HS-27A (cell line): ENCODE data around the gene SRRM2.

ENCODE experiments used
- DNase-seq: peaks from one replicate; pipeline ENCODE4 v3.0.0-alpha.2; 2012; ENCODE audit warnings: low read depth, missing footprints

Gene SRRM2

DNA sequence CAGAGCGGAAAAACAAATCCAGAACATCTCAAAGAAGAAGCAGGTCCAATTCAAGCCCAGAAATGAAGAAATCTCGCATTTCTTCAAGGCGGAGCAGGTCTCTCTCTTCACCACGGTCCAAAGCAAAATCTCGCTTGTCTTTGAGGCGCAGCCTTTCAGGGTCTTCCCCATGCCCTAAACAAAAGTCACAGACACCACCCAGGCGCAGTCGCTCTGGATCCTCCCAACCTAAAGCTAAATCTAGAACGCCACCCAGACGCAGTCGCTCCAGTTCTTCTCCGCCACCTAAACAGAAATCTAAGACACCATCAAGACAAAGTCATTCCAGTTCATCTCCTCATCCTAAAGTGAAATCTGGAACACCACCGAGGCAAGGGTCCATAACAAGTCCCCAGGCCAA lies 10.3 kb downstream of the SRRM2 start:
- DNase-seq, result no peak

DNA sequence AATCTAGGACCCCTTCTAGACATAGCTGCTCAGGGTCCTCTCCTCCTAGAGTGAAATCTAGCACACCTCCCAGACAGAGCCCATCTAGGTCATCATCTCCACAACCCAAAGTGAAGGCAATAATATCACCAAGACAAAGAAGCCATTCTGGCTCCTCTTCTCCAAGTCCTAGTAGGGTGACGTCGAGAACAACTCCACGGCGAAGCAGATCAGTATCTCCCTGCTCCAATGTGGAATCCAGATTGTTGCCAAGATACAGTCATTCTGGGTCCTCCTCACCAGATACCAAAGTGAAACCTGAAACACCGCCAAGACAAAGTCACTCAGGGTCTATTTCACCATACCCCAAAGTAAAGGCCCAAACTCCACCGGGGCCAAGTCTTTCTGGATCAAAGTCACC lies 10.7 kb downstream of the SRRM2 start:
- no peak for DNase-seq

DNA sequence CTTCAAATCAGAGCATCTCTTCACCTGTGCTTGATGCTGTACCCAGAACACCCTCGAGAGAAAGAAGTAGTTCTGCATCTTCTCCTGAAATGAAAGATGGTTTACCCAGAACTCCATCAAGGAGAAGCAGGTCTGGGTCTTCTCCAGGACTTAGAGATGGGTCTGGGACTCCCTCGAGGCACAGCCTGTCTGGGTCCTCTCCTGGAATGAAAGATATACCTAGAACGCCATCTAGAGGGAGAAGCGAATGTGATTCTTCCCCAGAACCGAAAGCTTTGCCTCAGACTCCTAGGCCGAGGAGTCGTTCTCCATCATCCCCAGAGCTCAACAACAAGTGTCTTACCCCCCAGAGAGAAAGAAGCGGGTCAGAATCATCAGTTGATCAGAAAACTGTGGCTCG lies 12.3 kb downstream of the SRRM2 start:
- no peak for DNase-seq

DNA sequence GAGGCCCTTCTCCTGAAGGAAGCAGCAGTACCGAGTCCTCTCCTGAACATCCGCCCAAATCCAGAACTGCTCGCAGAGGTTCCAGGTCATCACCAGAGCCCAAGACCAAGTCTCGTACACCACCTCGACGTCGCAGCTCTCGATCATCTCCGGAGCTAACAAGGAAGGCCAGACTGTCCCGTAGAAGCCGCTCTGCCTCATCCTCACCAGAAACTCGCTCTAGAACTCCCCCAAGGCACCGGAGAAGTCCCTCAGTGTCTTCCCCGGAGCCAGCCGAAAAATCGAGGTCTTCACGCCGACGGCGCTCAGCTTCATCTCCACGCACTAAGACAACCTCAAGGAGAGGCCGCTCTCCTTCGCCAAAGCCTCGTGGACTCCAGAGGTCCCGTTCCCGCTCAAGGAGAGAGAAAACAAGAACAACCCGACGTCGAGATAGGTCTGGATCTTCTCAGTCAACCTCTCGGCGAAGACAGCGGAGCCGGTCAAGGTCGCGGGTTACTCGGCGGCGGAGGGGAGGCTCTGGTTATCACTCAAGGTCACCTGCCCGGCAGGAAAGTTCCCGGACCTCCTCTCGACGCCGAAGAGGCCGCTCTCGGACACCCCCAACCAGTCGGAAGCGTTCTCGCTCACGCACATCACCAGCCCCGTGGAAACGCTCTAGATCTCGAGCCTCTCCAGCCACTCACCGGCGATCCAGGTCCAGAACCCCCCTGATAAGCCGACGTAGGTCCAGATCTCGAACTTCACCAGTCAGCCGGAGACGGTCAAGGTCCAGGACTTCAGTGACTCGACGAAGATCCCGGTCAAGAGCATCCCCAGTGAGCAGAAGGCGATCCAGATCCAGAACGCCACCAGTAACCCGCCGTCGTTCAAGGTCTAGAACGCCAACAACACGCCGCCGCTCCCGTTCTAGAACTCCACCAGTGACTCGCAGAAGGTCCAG lies 13.3 kb downstream of the SRRM2 start:
- DNase-seq, result no peak

DNA sequence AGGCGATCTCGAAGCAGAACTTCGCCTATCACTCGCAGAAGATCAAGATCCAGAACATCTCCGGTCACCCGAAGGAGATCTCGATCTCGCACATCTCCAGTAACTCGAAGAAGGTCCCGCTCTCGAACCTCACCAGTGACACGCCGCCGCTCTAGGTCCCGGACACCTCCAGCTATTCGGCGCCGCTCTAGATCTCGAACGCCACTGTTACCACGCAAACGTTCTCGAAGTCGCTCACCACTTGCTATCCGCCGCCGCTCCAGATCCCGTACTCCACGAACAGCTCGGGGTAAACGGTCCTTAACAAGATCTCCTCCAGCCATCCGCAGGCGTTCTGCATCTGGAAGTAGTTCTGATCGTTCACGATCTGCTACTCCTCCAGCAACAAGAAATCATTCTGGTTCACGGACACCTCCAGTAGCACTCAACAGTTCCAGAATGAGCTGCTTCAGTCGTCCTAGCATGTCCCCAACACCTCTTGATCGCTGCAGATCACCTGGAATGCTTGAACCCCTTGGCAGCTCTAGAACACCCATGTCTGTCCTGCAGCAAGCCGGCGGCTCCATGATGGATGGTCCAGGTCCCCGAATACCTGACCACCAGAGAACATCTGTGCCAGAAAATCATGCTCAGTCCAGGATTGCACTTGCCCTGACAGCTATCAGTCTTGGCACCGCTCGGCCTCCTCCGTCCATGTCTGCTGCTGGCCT lies 14.1 kb downstream of the SRRM2 start:
- no peak for DNase-seq

DNA sequence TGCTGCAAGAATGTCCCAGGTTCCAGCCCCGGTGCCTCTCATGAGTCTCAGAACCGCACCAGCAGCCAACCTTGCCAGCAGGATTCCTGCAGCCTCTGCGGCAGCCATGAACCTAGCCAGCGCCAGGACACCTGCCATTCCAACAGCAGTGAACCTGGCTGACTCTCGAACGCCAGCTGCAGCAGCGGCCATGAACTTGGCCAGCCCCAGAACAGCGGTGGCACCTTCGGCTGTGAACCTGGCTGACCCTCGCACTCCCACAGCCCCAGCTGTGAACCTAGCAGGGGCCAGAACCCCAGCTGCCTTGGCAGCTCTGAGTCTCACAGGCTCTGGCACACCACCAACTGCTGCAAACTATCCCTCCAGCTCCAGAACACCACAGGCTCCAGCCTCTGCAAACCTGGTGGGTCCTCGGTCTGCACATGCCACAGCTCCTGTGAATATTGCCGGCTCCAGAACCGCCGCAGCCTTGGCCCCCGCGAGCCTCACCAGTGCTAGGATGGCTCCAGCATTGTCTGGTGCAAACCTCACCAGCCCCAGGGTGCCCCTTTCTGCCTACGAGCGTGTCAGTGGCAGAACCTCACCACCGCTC lies 14.8 kb downstream of the SRRM2 start:
- DNase-seq, result no peak

DNA sequence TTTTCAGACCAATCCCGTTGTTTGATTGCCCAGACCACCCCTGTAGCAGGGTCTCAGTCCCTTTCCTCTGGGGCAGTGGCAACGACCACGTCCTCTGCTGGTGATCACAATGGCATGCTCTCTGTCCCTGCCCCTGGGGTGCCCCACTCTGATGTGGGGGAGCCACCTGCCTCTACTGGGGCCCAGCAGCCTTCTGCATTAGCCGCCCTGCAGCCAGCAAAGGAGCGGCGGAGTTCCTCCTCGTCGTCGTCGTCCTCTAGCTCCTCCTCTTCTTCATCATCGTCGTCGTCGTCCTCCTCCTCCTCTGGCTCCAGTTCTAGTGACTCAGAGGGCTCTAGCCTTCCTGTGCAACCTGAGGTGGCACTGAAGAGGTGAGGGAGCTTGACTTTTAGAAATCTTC lies 15.5 kb downstream of the SRRM2 start:
- DNase-seq, result no peak

DNA sequence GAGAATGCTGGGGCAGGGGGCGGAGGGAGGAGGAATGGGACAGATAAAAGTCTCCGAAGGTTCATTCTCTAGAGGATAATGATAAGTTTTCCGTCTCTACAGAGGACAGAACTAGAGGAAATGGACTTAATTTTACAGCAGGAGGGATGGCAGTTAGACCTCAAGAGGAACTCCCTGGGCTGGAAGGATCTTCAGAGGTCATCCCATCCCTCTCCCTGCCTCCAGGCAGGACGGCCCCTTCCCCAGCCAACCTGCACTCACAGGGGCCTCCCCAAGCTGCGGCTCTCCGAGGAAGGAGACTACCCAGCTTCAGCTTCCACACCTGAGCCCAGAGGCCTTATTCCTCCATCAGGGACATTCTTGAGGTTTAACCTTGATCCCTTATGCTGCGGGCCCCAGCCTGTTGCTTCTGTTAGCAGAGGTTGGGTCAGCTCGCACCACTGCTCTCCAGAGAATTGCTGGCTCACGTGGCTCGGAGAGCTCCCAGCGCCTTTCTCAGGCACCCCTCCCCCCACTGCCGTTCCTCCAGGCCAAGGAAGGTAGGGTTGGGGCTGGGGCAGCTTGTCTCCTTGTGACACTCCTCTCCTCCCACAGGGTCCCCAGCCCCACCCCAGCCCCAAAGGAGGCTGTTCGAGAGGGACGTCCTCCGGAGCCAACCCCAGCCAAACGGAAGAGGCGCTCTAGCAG lies 16.1 kb downstream of the SRRM2 start:
- no peak for DNase-seq

DNA sequence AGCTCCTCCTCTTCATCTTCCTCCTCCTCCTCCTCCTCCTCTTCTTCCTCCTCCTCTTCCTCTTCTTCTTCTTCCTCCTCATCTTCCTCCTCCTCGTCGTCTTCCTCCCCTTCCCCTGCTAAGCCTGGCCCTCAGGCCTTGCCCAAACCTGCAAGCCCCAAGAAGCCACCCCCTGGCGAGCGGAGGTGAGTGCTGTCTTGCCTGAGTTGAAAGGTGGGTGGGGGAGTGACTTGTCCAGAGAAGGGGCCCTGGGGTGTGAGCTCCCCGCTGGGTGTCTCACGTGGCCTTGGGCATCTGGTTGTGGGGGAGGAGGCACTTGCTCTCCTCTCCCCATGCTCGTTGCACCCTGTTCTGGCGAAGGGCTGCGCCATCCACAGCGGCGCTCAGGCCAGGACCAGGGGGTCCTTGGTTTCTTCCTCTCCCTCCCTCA lies 16.7 kb downstream of the SRRM2 start:
- no peak for DNase-seq

DNA sequence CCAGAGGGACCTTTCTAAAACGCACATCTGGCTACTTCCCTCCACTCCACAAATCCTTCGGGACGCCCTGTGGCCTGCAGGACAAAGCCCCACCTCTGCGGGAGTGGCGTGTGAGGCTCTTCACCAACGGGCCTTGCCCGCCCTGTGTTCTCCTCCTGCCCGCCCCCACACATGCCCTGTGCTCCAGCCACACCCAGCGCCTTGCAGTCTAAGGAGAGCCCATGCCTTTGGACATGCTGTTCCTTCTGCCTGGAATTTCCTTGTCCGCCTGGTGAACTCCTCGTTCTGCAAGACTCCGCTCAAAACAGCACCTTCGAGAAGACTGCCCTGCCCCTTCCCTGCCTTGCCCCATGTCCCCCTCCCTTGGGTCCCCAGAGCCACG lies 17.2 kb downstream of the SRRM2 start:
- DNase-seq, result no peak

DNA sequence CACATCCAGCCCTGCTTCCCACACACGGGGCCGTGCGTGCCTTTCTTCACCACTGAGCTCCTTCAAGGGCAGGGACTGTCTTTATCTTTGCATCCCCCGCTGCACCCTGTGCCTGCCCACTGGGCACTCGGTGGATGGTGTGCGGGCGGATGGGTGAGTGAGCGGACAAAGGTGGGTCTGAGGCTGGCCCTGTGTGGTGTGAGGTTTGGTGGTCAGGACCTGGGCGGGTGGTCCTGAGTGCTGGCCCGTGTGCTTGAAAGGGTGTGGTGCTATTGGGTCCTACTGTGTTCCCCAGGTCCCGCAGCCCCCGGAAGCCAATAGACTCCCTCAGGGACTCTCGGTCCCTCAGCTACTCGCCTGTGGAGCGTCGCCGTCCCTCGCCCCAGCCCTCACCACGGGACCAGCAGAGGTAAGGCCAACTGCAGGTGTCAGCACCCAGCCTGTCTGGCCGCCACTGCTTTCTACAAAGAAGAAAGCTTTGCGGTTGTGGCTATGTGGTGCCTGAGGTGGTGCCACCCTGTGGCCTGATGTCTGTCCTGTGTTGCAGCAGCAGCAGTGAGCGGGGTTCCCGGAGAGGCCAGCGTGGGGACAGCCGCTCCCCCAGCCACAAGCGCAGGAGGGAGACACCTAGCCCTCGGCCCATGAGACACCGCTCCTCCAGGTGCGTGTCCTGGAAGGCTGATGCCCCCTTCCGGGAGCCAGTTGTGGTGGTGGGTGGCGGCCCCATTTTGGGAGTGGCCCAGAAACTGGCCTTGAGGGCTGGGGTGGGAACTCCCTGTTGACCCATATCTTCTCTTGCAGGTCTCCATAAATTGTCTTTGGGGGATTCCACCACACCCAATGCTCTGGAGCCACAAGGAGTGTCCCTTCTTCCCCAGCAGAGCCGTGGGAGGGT lies 17.9 kb downstream of the SRRM2 start:
- no peak for DNase-seq

DNA sequence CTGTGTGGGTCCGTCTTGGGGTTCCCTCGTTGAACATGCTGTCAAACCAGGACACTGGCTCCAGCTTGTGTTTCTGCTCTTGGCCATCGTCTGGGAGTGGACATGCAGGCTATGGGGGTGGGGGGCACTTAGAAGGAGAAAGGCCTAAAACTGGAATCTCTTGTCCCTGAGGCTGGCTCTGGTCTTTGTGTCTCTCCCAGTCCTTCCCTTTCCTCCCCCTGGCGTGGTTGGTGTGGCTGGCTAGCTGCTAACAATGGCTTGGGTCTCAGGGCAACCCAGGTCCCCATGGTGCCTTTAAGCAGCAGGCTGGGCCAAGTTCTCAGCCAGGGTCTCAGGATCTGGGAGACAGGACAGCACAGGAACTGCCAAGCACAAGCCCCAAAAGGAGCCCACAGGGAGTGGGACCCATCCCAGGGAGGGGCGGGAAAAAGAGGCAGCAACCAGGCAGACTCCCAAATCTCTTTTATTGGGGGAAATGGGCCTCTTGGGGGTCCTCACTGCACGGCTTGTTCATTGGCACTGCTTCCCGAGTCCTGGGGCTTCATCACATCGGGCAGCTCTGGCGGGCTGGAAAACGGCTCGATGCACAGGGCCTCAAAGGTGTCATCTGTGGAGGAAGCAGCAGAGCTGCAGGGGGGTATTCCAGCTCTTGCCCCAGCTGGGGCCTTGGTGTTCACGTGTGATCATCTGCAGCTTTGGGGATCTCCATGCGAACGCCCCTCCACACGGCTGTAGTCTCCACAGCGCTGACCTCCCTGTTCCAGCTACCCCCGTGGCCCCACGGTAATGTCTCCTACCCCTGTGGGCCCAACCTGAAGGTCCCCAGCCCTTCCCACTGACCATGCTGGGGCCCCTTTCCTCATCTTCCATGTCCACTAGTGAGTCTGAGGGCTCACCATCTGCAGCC lies 19.3 kb downstream of the SRRM2 start:
- DNase-seq, result no peak

DNA sequence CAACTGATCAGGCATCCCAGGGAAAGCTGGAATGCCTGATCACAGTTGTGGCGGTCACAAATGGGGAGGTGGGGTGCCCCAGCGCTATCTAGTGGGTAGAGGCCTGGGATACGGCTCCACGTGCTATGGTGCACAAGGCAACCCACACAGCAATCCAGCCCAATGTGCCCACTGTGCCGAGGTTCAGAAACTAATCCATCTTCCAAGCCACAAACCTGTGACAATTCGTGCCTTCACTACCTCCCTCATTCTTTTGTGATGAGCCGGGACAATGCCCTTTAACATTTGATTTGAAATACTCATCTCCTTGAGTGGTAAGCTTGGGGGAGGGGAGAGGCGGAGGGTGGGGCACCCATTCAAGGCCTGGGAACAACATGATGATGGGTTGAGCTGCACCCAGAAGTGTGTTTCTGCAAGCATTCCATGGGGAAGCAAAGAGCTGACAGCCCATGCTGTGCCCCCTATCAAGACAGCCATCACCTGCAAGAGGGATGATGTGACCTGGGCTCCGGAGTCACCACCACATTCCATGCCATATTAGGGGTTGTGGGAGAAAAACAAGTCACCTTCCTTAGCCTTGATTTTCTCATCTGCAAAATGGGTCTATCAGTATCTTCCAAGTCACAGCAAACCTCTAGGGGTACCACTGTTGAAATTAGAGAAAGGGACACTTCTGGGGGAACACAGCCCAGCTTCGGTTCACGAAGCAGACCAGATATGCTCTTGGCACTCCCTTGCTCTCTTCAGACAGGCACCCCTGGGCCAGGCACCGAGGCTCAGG lies 20.9 kb downstream of the SRRM2 start:
- DNase-seq, result no peak

DNA sequence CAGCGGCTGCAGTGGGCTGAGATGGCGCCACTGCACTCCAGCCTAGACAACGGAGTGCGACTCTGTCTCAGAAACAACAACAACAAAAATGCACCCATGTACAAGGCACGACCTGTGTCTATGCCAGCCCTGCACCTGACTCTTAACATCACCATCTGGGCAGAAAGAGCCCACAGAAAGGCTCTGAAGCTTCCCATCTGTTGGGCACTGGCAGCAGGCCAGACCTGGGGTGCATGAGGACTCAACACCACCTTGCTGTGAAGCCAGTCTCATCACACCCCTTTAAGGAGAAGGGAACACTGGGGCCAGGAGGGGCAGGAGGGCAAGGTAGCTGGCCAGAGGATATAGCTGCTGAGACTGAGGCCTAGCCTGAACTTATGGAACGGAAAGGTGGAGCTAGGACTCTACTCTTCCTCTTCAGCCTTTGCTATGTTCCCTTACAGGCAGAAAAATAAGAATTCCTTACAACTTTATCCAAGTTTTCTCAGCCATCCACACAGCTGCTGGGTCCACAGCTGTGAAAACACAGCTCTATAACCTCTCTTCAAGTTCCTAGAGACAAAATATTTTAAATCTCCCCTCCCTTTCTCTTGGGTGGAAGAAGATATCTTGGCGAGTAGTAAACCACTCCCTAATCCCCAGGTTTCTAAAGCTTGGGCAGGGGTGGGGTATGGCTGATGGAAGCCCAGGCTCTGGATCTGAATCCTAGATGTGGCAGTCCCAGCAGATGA lies 21.9 kb downstream of the SRRM2 start:
- DNase-seq, result no peak

DNA sequence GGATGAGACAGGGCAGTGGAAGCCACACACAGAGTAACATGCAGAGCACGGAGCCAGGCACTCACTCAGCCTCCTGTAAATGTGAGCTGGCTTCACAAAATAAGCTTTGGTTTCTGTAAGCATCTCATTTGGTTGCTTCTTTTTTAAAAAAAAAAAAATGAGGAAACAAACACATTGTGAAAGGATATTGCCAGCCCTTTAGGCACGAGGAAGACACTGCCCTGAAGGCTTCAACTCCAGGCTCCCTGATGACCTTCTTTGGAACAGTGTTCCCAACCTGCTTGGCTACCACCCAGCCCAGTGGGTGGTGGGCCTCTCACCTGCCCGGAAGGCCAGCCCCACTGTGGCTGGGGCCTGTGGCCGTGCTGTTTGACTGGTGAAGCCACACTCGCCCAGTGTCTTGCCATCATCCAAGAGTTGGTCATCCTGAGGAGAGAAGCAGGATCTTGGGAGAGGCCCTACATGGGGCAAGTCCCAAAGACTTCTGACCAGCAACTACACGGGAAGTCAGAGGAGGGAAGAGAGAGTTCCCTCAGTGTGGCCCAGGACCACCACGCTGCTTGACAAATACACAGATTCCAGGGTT lies 22.8 kb downstream of the SRRM2 start:
- no peak for DNase-seq

DNA sequence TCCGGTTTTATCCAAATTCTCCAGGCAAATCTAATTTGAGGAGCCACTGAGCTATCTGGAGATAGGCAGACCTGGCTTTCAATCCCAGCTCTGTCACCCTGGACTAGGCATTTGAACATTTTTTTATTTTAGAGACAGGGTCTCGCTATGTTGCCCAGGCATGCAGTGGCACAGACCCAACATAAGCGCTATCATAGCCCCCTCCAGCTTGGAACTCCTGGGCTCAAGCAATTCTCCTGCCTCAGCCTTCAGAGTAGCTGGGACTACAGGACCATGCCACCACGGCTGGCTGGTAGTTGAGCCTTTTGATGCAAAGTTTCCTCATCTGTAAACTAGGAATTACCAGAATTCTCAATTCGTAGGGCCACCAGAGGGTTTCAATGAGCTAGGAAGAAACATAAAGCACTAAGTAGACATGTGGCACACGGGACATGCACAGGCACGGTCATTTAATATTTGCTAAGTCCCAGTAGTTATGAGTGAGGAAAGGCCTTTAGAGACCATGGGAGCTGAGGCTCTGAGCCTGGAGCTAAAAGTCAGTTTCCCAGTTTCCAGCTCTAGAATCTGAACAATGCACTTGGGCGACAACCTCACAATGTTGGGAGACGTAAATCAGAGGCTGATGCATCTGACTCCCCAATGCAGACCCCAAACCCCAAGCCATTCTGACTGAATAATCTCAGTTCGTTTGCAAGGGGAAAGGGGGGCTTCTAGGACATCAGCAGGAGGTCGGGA lies 23.5 kb downstream of the SRRM2 start:
- DNase-seq, result no peak

DNA sequence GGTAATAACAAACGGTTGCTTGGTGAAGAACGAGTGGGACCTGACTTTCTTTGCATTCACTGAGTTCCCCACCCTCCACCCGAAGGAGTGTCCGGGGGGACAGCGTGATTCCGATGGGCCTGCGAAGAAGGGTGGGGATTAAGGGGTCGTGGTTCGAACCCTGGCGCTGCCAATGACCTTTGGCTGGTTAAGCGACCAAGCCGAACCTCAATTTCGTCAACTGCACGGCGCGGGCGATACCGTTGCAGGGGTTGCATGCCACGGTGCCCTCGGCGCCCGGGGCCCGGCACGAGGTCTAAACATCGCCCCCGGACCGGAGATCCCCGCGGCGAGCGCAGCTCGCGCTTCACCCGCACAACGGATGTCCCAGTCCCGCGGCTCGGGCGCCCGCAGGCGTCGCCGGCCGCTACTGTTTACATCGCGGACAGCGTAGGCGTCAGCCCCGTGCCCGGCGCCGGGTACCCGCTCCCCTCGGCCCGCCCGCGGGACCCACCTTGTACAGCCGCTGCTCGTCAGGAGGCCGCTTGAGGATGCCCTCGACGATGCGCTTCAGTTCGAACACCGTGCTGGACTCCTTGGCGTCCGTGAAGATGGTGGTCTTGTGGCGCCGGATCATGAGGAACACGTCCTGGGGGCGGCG lies 24.2 kb downstream of the SRRM2 start:
- no peak for DNase-seq
